Vagina (tissue), 2 donors: ENCODE results near the gene KCNK2.

Experiments
- CTCF ChIP-seq, 3 experiments: fragments of 450-650 bp in 2 of 3; fragments of 200-600 bp in 1 of 3; sonication (generic) in 1 of 3; IDR thresholded peaks; one replicate each; pipeline ENCODE4 v1.5.1; 2017 to 2019; ENCODE audit warnings: antibody characterized with exemption in 3 of 3, mild to moderate bottlenecking in 2 of 3, moderate library complexity in 2 of 3
- POLR2A ChIP-seq, 2 donors: fragments of 450-650 bp; IDR thresholded peaks; one replicate each; pipeline ENCODE4 v1.6.1; 2017; ENCODE audit warnings: antibody characterized with exemption in 2 of 2, mild to moderate bottlenecking in 2 of 2, moderate library complexity in 2 of 2
- POLR2AphosphoS5 ChIP-seq, 2 donors: sonication (generic); formaldehyde crosslinking; IDR thresholded peaks; one replicate each; pipeline ENCODE4 v1.9.0; 2017; ENCODE audit warnings: antibody characterized with exemption in 2 of 2, mild to moderate bottlenecking in 2 of 2, low read depth in 1 of 2; ENCODE audit not compliant: insufficient read depth in 1 of 2

DNA sequence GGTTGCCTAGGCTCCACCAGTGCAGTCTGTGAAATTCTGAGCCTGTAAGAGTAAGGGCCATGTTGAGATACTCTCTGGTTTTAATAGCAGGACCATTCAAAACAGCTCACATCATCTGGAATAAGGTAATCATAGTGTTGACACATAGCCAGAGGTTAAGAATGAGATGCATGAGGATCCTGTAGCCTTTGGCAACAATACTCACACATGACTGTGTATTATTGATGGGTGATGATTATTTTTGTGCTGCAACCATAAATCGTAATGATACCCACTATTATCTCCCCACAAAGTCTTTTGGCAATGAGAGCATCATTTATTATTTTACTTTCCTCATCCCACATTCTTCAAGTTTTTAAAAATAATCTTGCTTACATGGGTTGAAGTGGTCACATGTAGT is 35.5 kb downstream of the KCNK2 start:
- no peak for TF ChIP-seq CTCF (IDR thresholded peaks at IDR 0.05)
- no peak for TF ChIP-seq POLR2A (IDR thresholded peaks at IDR 0.05)
- TF ChIP-seq POLR2AphosphoS5 (IDR thresholded peaks at IDR 0.05; ENCODE audit: insufficient read depth in 1 of 2, low read depth in 1 of 2) = no peak
